NCI-H524 (cell line): ENCODE results near the gene NRDE2.
"Not testable (repeated sequence)": the region's sequence is repeated elsewhere in the genome, so short reads cannot be mapped to it uniquely, and the experiment has no call there.

Experiments
- DNase-seq, 2 experiments: peaks; one replicate each; lab custom pipeline; 2025; lab: John Stamatoyannopoulos, UW

NRDE2 gene

GRCh38 chr14:90274808-90275457 is 56.8 kb downstream of the NRDE2 start:
- no peak for DNase-seq

DNA sequence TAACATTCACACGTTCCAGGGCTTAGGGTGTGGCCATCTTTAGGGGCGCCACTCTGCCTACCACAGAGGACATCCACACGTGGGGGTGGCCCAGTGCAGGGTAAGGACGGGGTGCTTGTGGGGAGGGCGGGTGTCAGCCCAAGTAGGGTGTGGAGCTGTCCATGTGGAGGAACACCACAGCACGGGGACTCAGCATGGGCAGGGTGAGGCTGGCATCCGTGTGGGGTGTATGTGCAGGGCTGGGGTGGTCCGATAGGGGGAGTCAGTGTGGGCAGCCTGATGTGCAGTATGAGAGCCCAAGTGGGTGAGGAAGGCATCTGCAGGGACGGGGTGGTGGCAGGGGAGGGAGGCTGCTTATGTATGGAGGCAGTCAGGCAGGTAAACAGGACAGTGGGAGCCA is 57.7 kb downstream of the NRDE2 start:
- DNase-seq = no peak

- DNase-seq = no peak
Observed at GRCh38 chr14:90273532-90273931, 58.2 kb downstream of the NRDE2 start.

- DNase-seq = no peak
Observed at GRCh38 chr14:90272523-90272922, 59.2 kb downstream of the NRDE2 start.

DNA sequence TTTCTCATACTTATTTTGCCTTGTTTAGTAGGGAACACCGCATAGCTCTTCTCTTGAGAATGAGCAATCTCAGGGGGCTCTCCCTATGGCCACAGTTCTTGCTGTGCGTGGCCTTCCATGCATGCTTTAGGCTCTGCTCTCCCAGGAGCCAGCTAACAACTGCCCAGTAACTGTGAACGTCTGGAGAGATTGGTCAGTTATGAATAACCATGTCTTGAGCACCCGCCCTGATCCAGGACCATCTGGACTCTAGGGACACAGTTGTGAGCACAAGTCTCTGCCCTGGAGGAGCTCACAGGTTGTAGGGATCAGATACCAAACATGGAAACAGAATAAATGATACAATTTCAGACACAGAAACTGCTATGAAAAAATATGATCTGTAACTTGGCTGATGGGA is 63.3 kb downstream of the NRDE2 start:
- DNase-seq = no peak

GRCh38 chr14:90266441-90267154 is 65.1 kb downstream of the NRDE2 start:
- no peak for DNase-seq

GRCh38 chr14:90263748-90264449 is 67.8 kb downstream of the NRDE2 start:
- DNase-seq = no peak

DNA sequence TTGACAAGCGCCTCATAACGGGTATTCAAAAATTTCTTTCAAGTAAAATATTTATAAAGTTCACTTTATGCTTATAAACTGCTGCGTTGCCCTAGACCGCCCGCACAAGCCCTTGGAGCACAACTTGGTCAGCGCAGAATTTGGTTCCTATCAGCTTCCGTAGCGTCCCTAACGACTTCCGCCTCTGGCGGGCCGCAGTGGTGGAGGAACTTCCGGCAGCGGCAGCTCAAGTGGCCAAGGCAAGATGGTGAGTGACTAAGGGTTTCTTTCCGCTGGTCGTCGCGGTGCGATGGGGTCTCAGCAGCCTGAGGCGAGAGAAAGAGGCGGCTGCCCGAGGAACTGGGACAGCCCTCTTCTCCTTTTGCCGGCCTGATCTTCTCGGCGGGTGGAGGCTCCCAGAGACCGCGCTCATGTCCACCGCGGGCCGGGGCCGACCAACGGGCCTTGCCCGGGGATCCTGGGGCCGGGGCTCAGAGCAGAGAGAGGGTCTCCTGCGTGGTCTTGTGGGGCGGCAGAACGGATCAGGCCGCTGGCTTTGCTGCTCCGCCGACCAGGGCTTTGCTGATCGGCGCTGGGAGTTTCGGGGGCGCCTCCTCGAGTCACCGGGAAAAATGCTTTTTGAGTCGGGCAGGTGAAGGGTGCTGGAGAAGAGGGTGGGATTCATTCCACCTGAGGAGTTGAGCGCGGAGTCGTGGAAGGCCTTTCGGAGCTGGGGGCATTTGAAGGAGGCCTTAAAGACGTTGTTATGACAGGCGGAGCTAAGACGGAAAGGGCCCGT is 75.2 kb downstream of the NRDE2 start, which contains the start of gene PSMC1:
Gene PSMC1, plus strand, starts transcription at position 200 of the 778 bp plus-strand sequence. Its CDS starts 45 bp downstream, at position 245.
- peak; percentile 85 to 97 for DNase-seq

DNA sequence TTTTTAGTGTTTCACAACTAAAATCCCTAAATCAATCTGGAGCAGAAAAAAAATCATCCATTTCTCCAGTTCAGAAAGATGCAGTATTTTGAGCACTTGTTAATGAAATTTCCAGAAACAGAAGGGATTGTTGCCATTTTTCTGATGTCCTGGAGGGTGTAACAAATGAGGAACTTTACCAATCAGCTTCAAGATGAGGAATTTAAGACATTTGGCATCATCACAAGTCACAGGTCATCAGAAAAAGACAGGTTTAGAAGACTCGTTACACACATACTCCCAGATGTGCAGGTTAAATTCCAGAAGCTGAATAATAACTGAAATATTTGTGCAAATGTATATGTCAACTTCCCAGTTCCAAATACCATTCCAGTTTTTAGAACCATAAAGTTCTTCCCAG is 75.9 kb downstream of the NRDE2 start:
- no peak for DNase-seq

- DNase-seq = no peak
Observed at GRCh38 chr14:90253826-90254225, 77.9 kb downstream of the NRDE2 start.

DNA sequence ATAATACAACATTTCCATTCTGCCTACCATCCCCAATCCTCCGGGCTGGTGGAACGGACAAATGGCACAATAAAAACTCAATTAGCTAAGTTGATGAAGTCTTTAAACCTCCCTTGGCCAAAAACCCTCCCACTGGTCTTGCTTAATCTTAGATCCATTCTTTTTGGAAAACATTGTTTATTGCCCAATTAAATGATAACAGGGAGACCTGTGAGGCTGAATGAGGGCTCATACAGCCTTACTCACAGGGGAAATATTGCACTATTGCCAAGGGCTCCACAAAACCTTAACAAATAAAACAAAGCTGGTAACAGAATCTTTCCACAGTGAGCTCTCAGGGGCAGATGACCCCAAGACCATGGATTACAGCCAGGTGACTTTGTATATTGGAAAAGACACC is 83.1 kb downstream of the NRDE2 start:
- DNase-seq = no peak

GRCh38 chr14:90247441-90247840 is 84.3 kb downstream of the NRDE2 start:
- DNase-seq = not testable (repeated sequence)

- DNase-seq = no peak
Observed at GRCh38 chr14:90246936-90247335, 84.8 kb downstream of the NRDE2 start.

DNA sequence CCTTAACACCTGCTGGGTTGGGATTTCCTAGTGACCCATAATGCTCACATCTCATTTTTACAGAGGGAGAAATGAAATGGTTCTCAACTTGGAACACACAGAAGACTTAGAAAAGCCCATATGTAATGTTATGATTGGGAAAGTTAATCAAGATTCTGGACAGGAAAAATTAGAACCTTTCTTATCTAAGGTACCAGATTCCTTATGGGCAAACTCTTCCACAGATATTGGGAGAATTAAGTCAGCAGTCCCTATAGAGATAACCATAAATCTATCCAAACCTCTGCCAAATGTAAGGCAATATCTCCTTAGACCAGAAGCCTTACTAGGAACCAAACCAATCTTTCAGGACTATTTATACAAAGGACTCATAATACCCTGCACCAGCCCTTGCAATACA is 89.3 kb downstream of the NRDE2 start:
- no peak for DNase-seq

GRCh38 chr14:90239139-90239538 is 92.6 kb downstream of the NRDE2 start:
- no peak for DNase-seq

DNA sequence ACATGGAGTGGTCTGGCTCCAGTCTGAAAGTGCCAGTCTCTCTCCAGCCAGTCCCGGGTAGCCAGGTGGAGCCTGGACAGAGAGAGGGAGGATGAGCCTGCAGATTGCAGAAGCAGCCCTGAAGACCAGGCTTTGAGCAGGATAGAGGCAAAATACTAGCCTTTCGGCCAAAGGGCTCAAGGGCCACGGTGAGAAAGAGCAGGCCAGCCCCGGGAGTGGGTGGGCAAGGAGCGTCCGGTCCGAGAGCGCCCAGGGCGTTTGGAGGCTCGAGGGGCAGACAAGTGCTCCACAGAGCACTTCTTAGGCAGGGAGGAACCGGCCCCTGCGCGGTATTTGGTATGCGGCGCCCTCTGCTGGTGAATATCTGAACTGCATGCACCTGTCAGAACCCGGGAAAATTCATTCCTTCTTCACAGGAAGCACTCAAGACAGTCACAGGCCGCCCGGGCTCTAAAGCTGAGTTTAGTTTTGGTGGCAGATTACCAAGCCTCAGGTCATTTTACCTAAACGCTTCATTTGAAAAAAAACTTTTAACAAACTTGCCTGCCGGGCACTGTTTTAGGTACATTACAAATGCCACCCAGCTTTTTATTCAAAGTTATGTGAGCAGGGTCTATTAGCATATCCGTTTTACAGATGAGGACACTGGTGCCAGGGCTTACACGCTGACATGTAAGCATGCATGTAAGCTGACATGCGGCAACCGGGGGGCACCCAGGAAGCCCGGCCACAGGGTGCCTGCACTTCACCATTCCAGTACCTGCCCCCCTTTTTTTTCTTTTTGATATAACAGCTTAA is 96.4 kb downstream of the NRDE2 start:
- DNase-seq = peak; percentile 61 to 85

- DNase-seq = not testable (repeated sequence)
Observed at GRCh38 chr14:90229942-90230341, 101.8 kb downstream of the NRDE2 start.

- DNase-seq = peak in 1 of 2 experiments; percentile 57
Observed at GRCh38 chr14:90228478-90228877, 103.3 kb downstream of the NRDE2 start.
